ENCODE data around the gene KLHL6.
"Not testable (repeated sequence)": the region's sequence is repeated elsewhere in the genome, so short reads cannot be mapped to it uniquely, and the experiment has no call there.

Gene KLHL6

DNA sequence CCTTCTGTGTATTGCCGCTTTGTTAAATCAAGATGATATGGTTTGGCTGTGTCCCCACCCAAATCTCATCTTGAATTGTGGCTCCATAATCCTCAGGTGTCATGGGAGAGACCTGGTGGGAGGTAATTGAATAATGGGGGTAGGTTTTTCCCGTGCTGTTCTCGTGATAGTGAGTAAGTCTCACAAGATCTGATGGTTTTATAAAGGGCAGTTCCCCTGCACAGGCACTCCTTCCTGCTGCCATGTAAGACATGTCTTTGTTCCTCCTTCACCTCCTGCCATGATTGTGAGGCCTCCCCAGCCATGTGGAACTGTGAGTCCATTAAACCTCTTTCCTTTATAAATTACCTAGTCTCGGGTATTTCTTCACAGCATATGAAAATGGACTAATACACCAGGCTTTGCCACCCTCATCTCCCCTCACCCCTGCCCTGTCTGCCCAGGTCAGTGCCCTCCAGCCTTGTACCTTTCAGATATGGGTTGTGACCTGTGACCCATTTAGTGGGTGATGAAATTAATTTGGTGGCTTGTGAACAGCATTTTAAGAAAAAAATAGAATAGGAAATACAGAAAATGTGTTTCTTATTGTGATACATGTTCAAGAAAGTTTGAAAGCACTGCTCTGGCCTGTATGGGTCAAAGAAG lies 71.0 kb downstream of the KLHL6 start:
- no peak for DNase-seq

DNA sequence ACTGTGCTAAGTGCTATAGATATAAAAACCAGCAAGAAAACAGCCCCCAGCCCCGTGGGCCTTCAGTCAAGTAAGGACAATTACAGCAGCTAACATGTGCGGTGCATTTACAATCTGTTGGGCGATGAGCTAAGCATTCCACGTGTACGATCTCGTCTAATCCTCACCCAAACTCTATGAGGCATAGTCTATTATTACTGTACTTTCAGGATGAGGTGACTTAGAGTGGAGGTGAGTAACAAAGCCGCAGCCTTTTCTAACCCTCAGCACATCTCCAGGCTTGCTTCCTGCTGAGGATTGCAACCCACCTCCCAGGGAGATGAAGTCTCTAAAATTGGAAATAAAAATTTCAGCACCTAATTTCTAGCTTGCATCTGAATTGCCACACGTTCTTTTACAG lies 73.9 kb downstream of the KLHL6 start:
- no peak for DNase-seq

DNA sequence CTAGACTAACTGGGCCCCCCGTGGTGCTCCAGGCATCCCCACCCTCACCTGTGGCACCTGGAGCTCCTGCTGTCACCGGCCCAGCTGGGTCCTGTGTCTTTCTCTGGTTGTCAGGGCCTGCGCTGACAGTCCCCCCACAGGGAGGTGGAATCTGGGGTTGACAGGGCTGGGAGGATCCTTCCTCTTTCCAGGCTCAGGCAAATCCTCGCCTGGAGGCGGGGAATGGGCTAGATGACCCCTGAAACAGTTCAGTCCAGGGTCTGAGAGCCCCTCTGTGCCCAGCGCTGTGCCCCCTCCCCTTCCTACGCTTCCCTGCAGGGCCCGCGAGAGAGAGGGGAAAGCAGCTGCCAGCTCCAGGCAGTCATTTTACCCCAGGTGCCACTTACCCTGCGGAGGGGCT lies 77.0 kb downstream of the KLHL6 start:
- no peak for DNase-seq

DNA sequence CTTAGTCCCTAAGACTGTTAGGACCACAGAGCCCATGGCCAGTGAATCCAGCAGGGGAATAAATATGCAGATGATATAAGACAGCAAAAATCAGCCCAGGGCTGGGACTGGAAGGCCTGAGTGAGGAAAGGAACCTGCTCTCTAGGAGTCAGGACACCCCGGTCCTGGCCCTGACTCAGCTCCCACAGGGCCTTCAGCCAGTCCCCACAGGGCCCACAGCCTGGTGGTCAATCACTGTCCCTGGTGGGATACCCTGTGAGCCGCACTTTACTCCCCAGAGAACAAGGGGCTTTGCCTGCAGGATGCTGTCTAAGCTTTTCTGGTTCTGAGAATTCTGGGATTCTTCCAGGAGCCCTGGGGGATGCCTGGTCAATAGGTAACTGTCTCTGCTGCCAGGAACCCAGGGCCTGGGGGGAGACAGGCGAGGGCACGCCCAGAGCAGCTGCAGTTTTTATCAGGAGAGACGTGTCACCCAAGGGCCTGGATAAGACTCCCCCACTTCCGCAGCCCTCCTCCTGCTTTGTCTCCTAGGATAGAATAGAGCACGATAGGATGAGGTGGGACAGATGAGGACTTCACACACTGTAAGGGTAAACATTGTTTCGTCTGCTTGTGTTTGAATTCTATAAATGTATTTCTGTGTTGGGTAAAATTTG lies 77.6 kb downstream of the KLHL6 start:
- no peak for DNase-seq

DNA sequence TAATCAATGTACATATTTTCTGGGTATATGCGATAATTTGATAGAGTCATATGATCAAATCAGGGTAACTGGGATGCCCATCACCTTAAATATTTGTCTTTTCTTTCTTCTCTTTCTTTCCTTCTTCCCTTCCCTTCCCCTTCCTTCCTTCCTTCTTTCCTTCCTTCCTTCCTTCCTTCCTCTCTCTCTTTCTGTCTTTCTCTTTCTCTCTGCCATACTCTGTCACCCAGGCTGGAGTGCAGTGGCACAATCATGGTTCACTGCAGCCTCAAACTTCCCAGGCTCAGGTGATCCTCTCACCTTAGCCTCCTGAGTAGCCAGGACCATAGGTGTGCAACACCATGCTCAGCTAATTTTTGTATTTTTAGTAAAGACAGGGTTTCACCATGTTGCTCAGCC lies 79.7 kb downstream of the KLHL6 start:
- not testable (repeated sequence) for DNase-seq

DNA sequence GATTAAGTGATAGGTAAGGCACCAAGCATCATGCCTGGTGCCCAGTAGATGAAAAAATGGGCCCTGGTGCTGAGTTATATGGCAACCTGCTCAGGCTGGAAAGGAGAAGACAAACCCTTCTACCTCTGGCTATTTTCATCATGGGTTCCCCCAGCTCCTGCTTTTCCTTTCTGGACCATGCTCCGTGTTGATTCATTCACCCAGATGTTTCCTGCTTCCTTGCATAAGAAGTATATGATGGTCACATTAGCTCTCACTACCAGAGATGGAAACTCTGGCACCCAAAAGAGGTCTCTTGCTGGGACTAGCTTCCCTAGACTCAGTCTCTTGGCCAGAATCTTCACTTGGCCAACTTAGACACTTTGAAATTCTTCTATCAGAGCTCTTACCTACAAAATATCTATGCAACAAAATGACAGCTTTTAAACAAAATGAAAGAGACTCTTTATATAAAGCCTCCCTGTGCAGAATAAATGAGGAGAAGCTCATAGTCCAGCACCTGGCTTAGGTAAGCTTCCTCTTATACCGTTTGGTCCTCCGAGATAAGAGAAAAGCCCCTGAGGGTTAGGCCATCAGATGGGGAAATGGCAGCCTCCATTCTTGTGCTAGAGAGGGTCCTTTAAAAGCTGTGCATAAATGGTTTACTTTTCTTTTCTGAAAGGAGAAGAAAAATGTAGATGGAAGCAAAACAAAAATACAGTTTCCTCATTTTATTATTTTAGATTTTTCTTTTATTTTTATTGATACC lies 80.3 kb downstream of the KLHL6 start:
- DNase-seq, result no peak

DNA sequence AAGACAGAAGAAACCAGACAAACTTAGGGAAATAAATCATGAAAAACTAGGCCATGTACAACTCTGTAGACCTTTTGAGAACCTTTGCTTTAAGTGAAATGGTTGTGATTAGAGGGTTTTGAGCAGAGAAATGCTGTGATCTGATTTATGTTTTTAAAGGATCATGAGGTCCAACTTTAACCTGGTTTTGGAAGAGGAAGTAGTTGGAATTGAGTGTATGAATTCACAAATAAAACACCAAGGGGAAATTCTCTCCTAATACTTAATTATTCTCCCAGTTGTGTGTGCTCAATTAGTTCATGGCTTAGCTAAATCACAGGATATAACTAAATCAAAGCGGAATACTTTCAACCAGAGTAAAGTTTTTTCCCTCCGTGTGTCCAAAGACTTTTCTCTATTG lies 81.5 kb downstream of the KLHL6 start:
- no peak for DNase-seq

DNA sequence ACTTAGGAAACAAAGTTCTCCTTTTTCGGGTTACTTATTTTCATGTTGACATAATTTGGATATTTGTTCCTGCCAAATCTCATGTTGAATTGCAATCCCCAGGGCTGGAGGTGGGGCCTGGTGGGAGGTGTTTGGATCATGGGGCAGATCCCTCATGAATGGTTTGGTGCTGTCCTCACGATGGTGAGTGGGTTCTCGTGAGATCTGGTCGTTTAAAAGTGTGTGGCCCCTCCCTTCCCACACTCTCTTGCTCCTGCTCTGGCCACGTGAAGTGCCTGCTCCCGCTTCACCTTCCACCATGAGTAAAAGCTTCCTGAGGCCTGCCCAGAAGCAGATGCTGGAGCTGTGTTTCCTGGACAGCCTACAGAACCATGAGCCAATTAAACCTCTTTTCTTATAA lies 83.4 kb downstream of the KLHL6 start:
- DNase-seq, result no peak

DNA sequence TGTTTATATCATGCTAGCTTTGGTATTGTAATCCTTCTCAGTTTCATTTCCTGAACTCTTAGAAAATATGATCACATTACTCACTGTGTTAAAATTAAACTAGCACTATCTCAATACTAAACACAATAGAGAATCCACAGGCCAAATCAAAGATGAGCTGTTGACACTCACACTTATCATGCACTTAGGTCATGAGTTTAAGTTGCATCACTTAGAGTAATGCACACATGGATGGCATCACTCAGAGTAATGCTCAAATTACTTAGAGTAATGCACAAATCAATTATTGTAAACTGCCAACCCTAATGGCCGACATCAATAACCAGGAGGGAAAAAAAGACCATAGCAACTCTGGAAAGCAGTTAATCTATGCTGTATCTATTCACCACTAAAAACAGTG lies 87.1 kb downstream of the KLHL6 start:
- no peak for DNase-seq

DNA sequence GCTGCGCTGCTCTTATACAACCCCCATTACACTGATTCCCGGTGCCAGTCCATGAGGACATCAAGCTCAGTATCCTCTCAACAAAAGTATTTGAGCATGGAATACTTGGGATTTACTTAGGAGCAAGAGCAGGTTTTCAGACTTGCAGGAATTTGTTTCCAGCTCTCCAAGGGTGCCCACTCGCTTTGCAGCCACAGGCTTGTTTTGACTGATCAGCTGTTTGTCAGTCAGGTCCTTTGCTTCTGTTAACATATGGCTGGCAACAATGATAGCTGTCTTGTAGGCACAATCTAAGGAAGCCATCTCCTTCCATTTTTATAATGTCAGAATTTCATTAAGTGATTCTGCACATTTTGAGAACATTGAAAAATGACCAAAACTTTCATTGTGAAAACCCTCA lies 88.9 kb downstream of the KLHL6 start:
- no peak for DNase-seq

DNA sequence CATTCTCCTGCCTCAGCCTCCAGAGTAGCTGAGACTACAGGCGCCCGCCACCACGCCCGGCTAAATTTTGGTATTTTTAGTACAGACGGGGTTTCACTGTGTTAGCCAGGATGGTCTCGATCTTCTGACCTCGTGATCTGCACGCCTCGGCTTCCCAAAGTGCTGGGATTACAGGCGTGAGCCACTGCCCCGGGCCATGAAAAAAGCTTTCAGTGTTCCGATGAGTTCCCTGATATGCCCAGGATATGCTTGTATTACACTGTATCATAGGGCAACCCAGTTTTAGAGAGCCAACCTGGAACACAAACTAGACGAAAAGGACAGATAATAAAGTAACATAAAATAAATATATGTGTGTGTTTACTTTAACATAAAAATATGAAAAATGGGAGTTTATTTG lies 89.8 kb downstream of the KLHL6 start:
- not testable (repeated sequence) for DNase-seq

DNA sequence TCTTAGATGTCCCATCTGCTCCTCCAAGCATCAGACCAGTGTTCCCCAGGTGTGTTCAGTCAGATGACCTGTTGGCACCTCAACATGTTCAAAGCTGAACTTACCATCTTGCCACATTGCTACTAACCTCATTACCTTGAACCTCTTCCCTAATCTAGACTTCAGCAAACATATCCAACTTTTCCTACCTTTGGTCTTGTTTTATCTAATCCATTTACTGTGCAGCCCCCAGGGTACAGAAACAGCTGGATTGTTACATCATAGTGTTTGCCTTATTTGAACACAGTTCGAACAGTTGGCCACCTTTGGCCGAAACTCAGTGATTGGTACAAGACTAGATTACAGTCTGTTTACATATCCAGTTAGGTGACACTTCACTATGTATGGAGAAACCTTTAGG lies 91.0 kb downstream of the KLHL6 start:
- DNase-seq, result no peak

DNA sequence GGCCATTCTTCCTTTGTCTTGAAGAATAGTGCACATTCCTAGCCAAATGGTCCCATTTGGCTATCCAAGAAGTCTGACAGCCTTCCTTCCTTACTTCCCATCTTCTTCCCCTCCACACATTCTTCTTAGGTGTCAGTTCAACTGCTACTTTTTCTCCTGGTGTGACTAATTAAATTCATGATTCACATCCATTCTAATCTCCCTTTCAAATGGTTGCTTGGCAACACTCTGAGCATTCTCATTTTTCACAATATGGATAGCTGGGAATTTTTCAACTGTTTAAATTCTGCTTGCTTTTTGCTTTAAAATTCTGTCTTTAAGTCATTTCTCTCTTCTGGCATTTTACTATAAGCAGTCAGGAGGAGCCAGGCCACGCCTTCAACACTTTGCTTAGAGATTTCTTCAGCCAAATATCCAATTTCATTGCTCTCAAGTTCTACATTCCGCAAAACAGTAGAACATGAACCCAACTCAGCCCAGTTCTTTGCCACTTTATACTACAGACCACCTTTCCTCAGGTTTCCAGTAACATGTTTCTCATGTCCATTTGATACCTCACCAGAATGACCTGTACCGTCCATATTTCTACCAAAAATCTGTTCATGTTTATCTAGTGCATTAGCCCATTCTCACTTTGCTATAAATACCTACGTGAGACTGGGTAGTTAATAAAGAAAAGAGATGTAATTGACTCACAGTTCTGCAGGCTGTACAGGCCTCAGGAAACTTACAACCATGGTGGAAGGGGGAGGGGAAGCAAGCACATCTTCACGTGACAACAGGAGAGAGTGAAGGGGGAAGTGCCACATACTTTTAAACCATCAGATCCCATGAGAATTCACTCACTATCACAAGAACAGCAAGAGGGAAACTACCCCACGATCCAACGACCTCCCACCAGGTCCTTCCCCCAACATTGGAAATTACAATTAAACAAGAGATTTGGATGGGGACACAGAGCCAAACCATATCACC lies 95.1 kb downstream of the KLHL6 start:
- no peak for DNase-seq

DNA sequence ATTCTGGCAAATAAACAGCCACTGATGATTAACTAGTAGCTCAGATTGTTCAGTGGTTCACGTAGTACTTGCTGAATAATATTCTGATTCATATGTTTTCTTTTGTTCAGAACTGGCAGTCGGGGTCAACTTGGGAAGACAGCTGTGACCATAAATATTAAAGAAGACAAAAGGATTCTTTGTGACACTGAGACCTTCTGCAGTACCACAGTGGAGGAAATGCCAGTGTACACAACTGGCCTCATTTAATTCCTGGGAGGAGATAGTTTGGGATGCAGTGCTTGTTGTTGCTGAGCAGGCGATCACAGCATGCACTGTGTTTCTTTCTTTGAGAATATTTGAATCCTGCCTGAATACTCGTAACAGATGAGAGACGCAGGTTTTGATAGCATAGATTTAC lies 100.4 kb downstream of the KLHL6 start:
- DNase-seq, result no peak

DNA sequence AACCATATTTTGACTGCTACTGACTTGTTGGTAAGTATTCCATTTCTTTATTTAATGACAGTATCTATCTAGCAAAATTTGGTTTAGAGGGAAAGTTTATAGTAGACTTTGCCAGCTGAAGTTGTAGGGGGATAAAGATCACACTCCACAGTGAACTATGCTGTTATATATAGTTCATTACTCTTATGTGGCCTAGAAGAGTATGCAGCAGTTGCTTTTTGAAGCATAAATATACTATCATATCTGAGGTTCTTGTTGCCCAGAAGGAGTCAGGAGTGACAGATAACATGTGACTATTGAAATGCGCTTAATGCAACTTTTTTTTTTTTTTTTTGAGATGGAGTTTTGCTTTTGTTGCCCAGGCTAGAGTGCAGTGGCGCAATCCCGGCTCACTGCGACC lies 101.4 kb downstream of the KLHL6 start:
- no peak for DNase-seq

DNA sequence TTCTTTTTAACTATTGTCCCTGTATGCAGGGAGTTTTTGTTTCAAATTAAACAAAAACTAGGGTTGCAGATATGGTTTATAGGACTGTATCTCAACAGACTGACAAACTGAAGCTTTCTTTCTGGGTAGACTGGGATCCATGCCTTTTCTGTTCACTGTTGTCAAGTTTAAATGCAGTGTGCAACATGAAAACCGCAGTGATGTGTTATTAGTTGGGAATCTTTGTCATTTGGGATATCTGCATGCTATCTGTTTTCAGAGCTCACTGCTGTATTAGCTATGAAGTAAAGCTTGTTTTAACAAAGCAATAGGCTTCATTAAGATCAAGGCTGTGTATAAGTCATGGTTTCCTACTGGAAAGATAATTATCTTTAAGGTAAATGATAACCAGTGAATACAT lies 105.7 kb downstream of the KLHL6 start:
- DNase-seq, result no peak

DNA sequence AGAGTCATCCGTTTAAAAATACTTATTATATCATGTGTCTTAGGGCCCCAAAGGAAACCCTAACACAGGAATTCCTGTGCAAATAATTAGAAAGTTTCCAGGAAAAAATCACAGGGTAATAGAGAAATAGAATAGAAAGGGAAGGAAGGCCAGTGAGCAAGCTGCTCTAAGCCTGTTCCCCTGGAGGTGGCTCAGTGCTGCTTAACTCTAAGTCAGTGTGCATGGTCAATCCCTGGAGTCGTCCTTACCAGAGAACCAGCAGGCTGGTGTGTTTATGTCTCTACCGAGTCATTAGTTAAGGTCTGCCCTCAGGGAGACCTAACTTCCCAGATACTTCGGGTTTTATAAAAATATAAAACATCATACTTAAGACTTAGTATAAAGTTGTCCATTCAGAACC lies 106.1 kb downstream of the KLHL6 start:
- DNase-seq, result no peak

DNA sequence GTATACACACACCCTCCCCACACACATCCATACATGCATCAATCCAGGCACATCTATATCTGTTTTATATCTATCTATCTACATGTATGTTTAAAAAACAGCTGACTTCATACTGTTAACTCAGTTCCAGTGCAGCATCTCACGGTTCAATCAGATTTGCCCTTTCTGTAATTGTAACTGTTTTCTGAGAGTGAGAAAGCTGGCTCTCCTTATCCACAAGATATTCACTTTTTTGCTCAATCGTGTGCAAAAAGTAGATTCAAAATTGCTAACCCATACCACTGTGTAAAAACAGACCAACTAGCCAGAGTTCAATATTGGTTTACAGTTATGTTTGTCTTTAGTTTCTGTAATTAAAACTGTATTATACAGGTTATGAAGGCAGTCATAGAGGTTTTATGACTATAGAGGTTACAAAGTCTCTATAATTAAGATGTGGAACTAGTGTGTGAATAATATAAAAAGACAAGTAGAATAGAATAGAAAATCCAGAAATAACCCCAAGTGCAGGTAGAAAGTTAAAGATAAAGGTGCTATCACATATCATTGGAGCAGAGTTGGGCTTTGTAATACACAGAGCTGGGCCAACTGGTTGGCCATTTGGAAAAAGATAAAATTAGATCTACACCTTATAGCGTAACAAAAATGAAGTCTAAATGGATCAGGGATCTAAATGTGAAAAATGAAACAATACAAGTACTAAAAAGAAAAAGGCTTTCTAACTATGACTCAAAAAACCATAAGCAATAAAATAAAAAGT lies 107.0 kb downstream of the KLHL6 start:
- no peak for DNase-seq

DNA sequence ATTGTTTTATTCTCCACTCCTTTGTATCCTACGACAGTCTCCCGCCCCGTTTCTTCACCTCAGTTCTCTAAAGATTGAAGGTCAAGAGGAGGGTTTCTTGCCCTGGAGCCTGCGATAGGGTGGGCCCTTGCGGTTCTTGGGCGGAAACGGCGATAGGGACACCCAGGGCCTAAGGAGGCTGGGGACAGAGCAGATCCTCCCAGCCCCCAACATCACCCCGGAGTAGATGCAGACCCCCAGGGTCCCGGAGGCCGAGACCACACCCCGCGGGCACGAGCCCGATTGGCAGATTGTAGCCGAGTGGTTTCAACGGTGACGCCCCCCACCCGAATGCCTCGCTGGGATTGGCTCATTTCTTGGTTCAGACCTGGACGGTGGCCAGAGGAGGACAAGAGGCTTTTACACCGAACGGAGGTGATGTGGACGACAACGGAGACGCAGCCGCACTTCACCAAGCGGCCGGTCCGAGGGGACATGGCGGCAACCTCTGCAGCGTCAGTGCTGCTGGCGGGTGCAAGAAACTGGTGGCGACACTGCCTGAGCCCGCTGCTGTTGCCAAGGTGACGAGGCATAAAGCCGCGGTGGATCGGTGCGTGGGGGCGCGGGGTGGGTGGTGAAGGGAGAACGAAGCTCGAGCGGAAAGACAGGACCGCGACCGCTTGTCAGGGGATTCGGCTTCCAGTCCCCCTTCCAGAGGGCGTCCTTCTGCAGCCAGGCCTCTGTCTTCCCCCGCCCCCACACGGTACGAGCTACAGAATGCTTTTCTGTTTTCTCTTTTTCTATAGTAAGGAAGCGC lies 108.1 kb downstream of the KLHL6 start:
- peak; percentile 72 to 73 for DNase-seq

DNA sequence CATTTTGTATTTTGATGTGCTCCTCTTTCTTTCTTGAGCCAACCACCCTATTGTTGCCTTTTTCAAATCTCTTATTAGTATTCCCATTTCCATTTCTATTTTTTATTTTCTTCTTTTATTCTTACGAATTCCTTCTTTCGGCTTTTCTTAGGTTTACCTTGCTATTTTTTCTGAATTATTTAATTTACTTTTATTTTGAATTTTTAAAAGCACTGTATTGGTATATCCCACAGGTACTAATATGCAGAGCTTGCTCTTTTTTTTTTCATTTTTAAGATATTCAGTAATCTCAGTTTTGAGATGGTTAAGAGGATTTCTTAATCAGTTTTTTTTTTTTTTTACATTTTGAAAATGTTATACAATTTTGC lies 108.7 kb downstream of the KLHL6 start:
- DNase-seq, result no peak

DNA sequence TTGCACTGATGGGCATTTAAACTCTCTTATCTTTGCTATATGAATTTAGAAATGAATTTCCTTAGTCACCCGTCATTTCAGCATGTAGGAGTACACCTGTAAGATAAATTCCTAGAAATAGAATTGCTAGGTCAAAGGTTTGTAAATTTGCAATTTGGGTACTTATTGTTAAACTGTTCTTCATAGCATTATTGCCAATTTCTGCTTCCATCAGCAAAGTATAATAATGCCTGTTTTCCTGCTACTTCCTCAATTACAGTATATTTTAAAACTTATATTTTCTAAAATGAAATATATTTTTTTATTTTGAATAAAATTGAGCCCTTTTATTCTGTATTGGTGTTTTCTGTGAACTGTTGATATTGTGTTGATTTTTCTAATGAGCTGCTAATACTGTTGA lies 110.8 kb downstream of the KLHL6 start:
- no peak for DNase-seq

Data from CD4-positive, alpha-beta T cell treated with Interleukin-1 beta for 1 hour (primary cell).